K562 (cell line): ENCODE data around the gene HK1. TPM values are rescaled to one million over a fixed set of nuclear protein-coding genes. Genes with fewer than 3 reads are reported as not detected.
A peak's percentile ranks its signal among the peaks of the same experiment; 100 is the strongest.

Experiments used
- ATF3 ChIP-seq, 2 experiments: fragments of 450-650 bp in 1 of 2; sonication (generic) in 1 of 2; formaldehyde crosslinking in 1 of 2; IDR thresholded peaks in 1 of 2; conservative IDR thresholded peaks in 1 of 2; 2 replicates each; pipeline versions ENCODE4 v1.6.1 to v1.8.1; 2016 to 2023; ENCODE audit warnings: mild to moderate bottlenecking in 2 of 2, moderate library complexity in 2 of 2, inconsistent platforms in 1 of 2, missing genetic modification reagents in 1 of 2
- CEBPZ ChIP-seq: fragments of 150-350 bp; IDR thresholded peaks from 2 replicates; pipeline ENCODE4 v1.6.1; 2014; ENCODE audit warnings: low read depth, mild to moderate bottlenecking, low read length, borderline replicate concordance
- ETV6 ChIP-seq, 3 experiments: fragments of 150-350 bp in 1 of 3; sonication (generic) in 1 of 3; formaldehyde crosslinking in 1 of 3; IDR thresholded peaks; 2 replicates each; pipeline versions ENCODE4 v1.6.1 to v1.8.0; 2014 to 2022; ENCODE audit warnings: borderline replicate concordance in 2 of 3, low read depth in 2 of 3, antibody characterized with exemption in 1 of 3, low read length in 1 of 3, mild to moderate bottlenecking in 1 of 3, missing genetic modification reagents in 1 of 3
- HMGXB4 ChIP-seq: sonication (generic); formaldehyde crosslinking; IDR thresholded peaks from 2 replicates; pipeline ENCODE4 v1.8.1; 2023; ENCODE audit warnings: mild to moderate bottlenecking, missing genetic modification reagents
- MNT ChIP-seq, 2 experiments: fragments of 450-650 bp; conservative IDR thresholded peaks; 2 replicates each; pipeline ENCODE4 v1.6.1; 2017; ENCODE audit warnings: mild to moderate bottlenecking in 2 of 2, moderate library complexity in 2 of 2
- MYBL2 ChIP-seq, 2 experiments: fragments of 450-650 bp in 1 of 2; sonication (generic) in 1 of 2; formaldehyde crosslinking in 1 of 2; IDR thresholded peaks; 2 replicates each; pipeline versions ENCODE4 v1.6.1 to v1.8.1; 2017 to 2022; ENCODE audit warnings: borderline replicate concordance in 1 of 2, inconsistent platforms in 1 of 2, low read depth in 1 of 2, mild to moderate bottlenecking in 1 of 2, missing genetic modification reagents in 1 of 2, moderate library complexity in 1 of 2
- MYNN ChIP-seq, 2 experiments: sonication (generic); formaldehyde crosslinking in 1 of 2; IDR thresholded peaks; 2 replicates each; pipeline versions ENCODE4 v1.5.0 to v1.6.1; 2016 to 2020; ENCODE audit warnings: antibody characterized with exemption in 1 of 2, missing genetic modification reagents in 1 of 2
- NONO ChIP-seq, 2 experiments: fragments of 200-400 bp in 1 of 2; fragments of 450-650 bp in 1 of 2; formaldehyde crosslinking in 1 of 2; IDR thresholded peaks; 2 replicates each; pipeline ENCODE4 v1.6.1; 2017; ENCODE audit warnings: low read depth in 2 of 2, mild to moderate bottlenecking in 2 of 2, moderate library complexity in 2 of 2, low read length in 1 of 2
- PTRF ChIP-seq: fragments of 450-650 bp; IDR thresholded peaks from 2 replicates; pipeline ENCODE4 v1.6.1; 2016; ENCODE audit warnings: mild to moderate bottlenecking, missing genetic modification characterization, missing compliant biosample characterization
- TAF9B ChIP-seq: fragments of 450-650 bp; IDR thresholded peaks from 2 replicates; pipeline ENCODE4 v1.6.1; 2018; ENCODE audit warnings: mild to moderate bottlenecking; ENCODE audit not compliant: partially characterized antibody
- ZNF184 ChIP-seq: sonication (generic); formaldehyde crosslinking; IDR thresholded peaks from 2 replicates; pipeline ENCODE4 v1.5.0; 2020; ENCODE audit warnings: missing genetic modification reagents
- ZNF449 ChIP-seq: fragments of 250-450 bp; sonication (Bioruptor Pico); IDR thresholded peaks from 2 replicates; pipeline ENCODE4 v1.8.0; 2022; ENCODE audit warnings: moderate library complexity, mild to moderate bottlenecking, inconsistent platforms
- ZNF57 ChIP-seq: fragments of 450-650 bp; formaldehyde crosslinking; IDR thresholded peaks from 2 replicates; pipeline ENCODE4 v1.4.0; 2020; ENCODE audit warnings: mild to moderate bottlenecking, moderate library complexity
- ZNF589 ChIP-seq: fragments of 200-800 bp; sonication (Bioruptor generic); IDR thresholded peaks from 2 replicates; pipeline ENCODE4 v1.6.1; 2016; ENCODE audit warnings: low read depth, missing genetic modification characterization, missing compliant biosample characterization
- ZSCAN29 ChIP-seq: fragments of 450-650 bp; IDR thresholded peaks from 2 replicates; pipeline ENCODE4 v1.6.1; 2017
- polyA plus RNA-seq, 8 experiments: library from polyadenylated mRNA; depleted of rRNA in 4 of 8; stranded (reverse) in 5 of 8; unstranded in 3 of 8; fragments of >200 nt; fragmentation: Nextera tagmentation in 2 of 8; fragmentation: Illumina TruSeq in 1 of 8; extraction: Ambion mirVana in 2 of 8; extraction: Trizol in 1 of 8; gene quantifications; 2 replicates each; pipeline versions ENCODE4 v1.2.1 to v1.2.3, GENCODE V29; 2011 to 2014; ENCODE audit warnings: inconsistent platforms in 1 of 8, missing spikeins in 1 of 8
- total RNA-seq, 7 experiments: library from RNA; depleted of rRNA in 6 of 7; stranded (reverse); fragments of >200 nt in 6 of 7; fragmentation: Illumina TruSeq in 2 of 7; extraction: Trizol in 2 of 7; gene quantifications; 2 replicates each; pipeline versions ENCODE4 v1.2.1 to v1.2.3, GENCODE V29; 2011 to 2021; ENCODE audit warnings: low replicate concordance in 1 of 7

Gene HK1
- total and polyA plus RNA-seq, 9 of the 15 experiments (the other 6 are each of a cell fraction or from before 2014, with no cell fraction given): 29.2 to 444 (median 193) TPM

- no peak for TF ChIP-seq CEBPZ
- TF ChIP-seq HMGXB4: no peak
- TF ChIP-seq ZNF589 (CRISPR knock-in tag): no peak
- no peak for TF ChIP-seq MYNN (IDR thresholded peaks at IDR 0.05)
- TF ChIP-seq MYNN (CRISPR knock-in tag; IDR thresholded peaks at IDR 0.05): no peak
- no peak for TF ChIP-seq PTRF
- TF ChIP-seq ZNF57 (CRISPR knock-in tag): no peak
- TF ChIP-seq TAF9B: no peak
- no peak for TF ChIP-seq ETV6 (IDR thresholded peaks at IDR 0.05; ENCODE audit: borderline replicate concordance in 1 of 2, low read depth in 2 of 2, low read length in 1 of 2)
- no peak for TF ChIP-seq ETV6 (CRISPR knock-in tag; IDR thresholded peaks at IDR 0.05; ENCODE audit: borderline replicate concordance)
- TF ChIP-seq ATF3 (IDR thresholded peaks at IDR 0.05): no peak
- TF ChIP-seq ATF3 (CRISPR knock-in tag; conservative IDR thresholded peaks at IDR 0.05): no peak
- TF ChIP-seq MYBL2 (IDR thresholded peaks at IDR 0.05; ENCODE audit: low read depth): no peak
- TF ChIP-seq MYBL2 (CRISPR knock-in tag; IDR thresholded peaks at IDR 0.05; ENCODE audit: borderline replicate concordance): no peak
- peak; percentile 25; the same call in 1 of the 2 replicates for TF ChIP-seq ZSCAN29
- no peak for TF ChIP-seq MNT (conservative IDR thresholded peaks at IDR 0.05)
- TF ChIP-seq ZNF184 (CRISPR knock-in tag): no peak
- TF ChIP-seq ZNF449 (CRISPR knock-in tag): no peak
- TF ChIP-seq NONO (IDR thresholded peaks at IDR 0.05; ENCODE audit: low read depth in 2 of 2, low read length in 1 of 2): no peak
These were observed 40.0 kb downstream of the HK1 start (continued) for GRCh38 chr10:69318106-69318866.
